GM21717 (cell line): Measurements from ENCODE around the gene SLC25A24.
"Not testable (repeated sequence)": the region's sequence is repeated elsewhere in the genome, so short reads cannot be mapped to it uniquely, and the experiment has no call there.

Experiments
- ATAC-seq: cut with Tn5 transposase; IDR thresholded peaks from one replicate; pipeline ENCODE4 v1.9.1; 2021; ENCODE audit warnings: mild to moderate bottlenecking, moderate library complexity; ENCODE audit not compliant: unreplicated experiment

SLC25A24 gene

GRCh38 chr1:108199781-108200686, at the start of gene SLC25A24:
SLC25A24 (minus strand) TSS chr1:108200343; CDS start chr1:108200138, 205 bp downstream.
- peak; percentile 79 for ATAC-seq

- ATAC-seq: not testable (repeated sequence)
Measured at GRCh38 chr1:108243976-108244375, 43.8 kb upstream of the SLC25A24 start, which contains the start of gene NBPF4. NBPF4 (minus strand) TSS chr1:108244076; CDS start chr1:108243761, 315 bp downstream.

GRCh38 chr1:108239426-108239825, 39.3 kb upstream of the SLC25A24 start:
- not testable (repeated sequence) for ATAC-seq

- ATAC-seq: not testable (repeated sequence)
Measured at GRCh38 chr1:108235308-108235707, 35.2 kb upstream of the SLC25A24 start.

- ATAC-seq: not testable (repeated sequence)
Measured at GRCh38 chr1:108232183-108232582, 32.0 kb upstream of the SLC25A24 start.

- not testable (repeated sequence) for ATAC-seq
Measured at GRCh38 chr1:108229976-108230375, 29.8 kb upstream of the SLC25A24 start.

GRCh38 chr1:108227772-108228171, 27.6 kb upstream of the SLC25A24 start:
- not testable (repeated sequence) for ATAC-seq

- ATAC-seq: not testable (repeated sequence)
Measured at GRCh38 chr1:108226855-108227254, 26.7 kb upstream of the SLC25A24 start.

- not testable (repeated sequence) for ATAC-seq
Measured at GRCh38 chr1:108223226-108223625, 23.1 kb upstream of the SLC25A24 start.

- ATAC-seq: not testable (repeated sequence)
Measured at GRCh38 chr1:108217515-108218174, 17.5 kb upstream of the SLC25A24 start.

GRCh38 chr1:108217007-108217406, 16.9 kb upstream of the SLC25A24 start:
- ATAC-seq: not testable (repeated sequence)

GRCh38 chr1:108216028-108216890, 16.1 kb upstream of the SLC25A24 start:
- not testable (repeated sequence) for ATAC-seq

GRCh38 chr1:108214641-108215465, 14.7 kb upstream of the SLC25A24 start:
- not testable (repeated sequence) for ATAC-seq

- ATAC-seq: no peak
Measured at GRCh38 chr1:108211014-108211413, 10.9 kb upstream of the SLC25A24 start.

- ATAC-seq: no peak
Measured at GRCh38 chr1:108209456-108210108, 9.4 kb upstream of the SLC25A24 start.

GRCh38 chr1:108208724-108209446, 8.7 kb upstream of the SLC25A24 start:
- ATAC-seq: no peak

- ATAC-seq: not testable (repeated sequence)
Measured at GRCh38 chr1:108203582-108203981, 3.4 kb upstream of the SLC25A24 start.

GRCh38 chr1:108201687-108202086, 1.5 kb upstream of the SLC25A24 start:
- no peak for ATAC-seq

- no peak for ATAC-seq
Measured at GRCh38 chr1:108200687-108201051, 526 bp upstream of the SLC25A24 start.
